GM18517 (cell line): ENCODE results near the gene SLC30A3.
"Not testable (repeated sequence)": the region's sequence is repeated elsewhere in the genome, so short reads cannot be mapped to it uniquely, and the experiment has no call there.

ENCODE experiments used
- ATAC-seq: cut with Tn5 transposase; IDR thresholded peaks from one replicate; pipeline ENCODE4 v1.9.1; 2021; ENCODE audit warnings: mild to moderate bottlenecking, moderate library complexity; ENCODE audit not compliant: unreplicated experiment

SLC30A3 gene

GRCh38 chr2:27262379-27263286 is at the start of gene SLC30A3:
Gene SLC30A3 (minus strand): TSS chr2:27263047. CDS start chr2:27262906, 141 bp downstream.
- no peak for ATAC-seq

- no peak for ATAC-seq
These were observed 49.3 kb upstream of the SLC30A3 start for GRCh38 chr2:27312152-27312551.

- no peak for ATAC-seq
These were observed 46.8 kb upstream of the SLC30A3 start for GRCh38 chr2:27309651-27310050.

- ATAC-seq: no peak
These were observed 45.6 kb upstream of the SLC30A3 start, which contains the start of gene UCN for GRCh38 chr2:27308359-27308881. Gene UCN (minus strand): TSS chr2:27308445. CDS start chr2:27307895, 550 bp downstream.

- no peak for ATAC-seq
These were observed 44.9 kb upstream of the SLC30A3 start for GRCh38 chr2:27307545-27308358.

GRCh38 chr2:27307287-27307544 is 44.4 kb upstream of the SLC30A3 start:
- no peak for ATAC-seq

- ATAC-seq: no peak
These were observed 43.9 kb upstream of the SLC30A3 start for GRCh38 chr2:27306573-27307286.

GRCh38 chr2:27306136-27306535 is 43.3 kb upstream of the SLC30A3 start:
- ATAC-seq: no peak

GRCh38 chr2:27305516-27305915 is 42.7 kb upstream of the SLC30A3 start:
- no peak for ATAC-seq

GRCh38 chr2:27304488-27305240 is 41.8 kb upstream of the SLC30A3 start:
- ATAC-seq: no peak

- ATAC-seq: peak; percentile 51
These were observed 40.5 kb upstream of the SLC30A3 start for GRCh38 chr2:27303093-27304025.

- not testable (repeated sequence) for ATAC-seq
These were observed 37.8 kb upstream of the SLC30A3 start for GRCh38 chr2:27300606-27301005.

- no peak for ATAC-seq
These were observed 35.7 kb upstream of the SLC30A3 start for GRCh38 chr2:27298391-27299080.

- ATAC-seq: no peak
These were observed 34.3 kb upstream of the SLC30A3 start for GRCh38 chr2:27297195-27297594.

GRCh38 chr2:27296481-27296880 is 33.6 kb upstream of the SLC30A3 start:
- ATAC-seq: no peak

- ATAC-seq: no peak
These were observed 32.1 kb upstream of the SLC30A3 start for GRCh38 chr2:27294928-27295327.

- no peak for ATAC-seq
These were observed 29.0 kb upstream of the SLC30A3 start for GRCh38 chr2:27291865-27292264.

GRCh38 chr2:27290549-27290948 is 27.7 kb upstream of the SLC30A3 start:
- ATAC-seq: no peak

- no peak for ATAC-seq
These were observed 25.8 kb upstream of the SLC30A3 start for GRCh38 chr2:27288610-27289009.
